VCaP (cell line): ENCODE measurements around the gene GFPT2.

Experiments used
- H3K27ac ChIP-seq: fragments of 450-650 bp; 2 replicates; pipeline ENCODE4 v1.5.1; 2017
- TF ChIP-seq, protein P1 (sequence below): fragments of 450-650 bp; conservative IDR thresholded peaks from 2 replicates; pipeline ENCODE4 v1.5.1; 2017; ENCODE audit warnings: mild to moderate bottlenecking, moderate library complexity

GFPT2 gene

DNA sequence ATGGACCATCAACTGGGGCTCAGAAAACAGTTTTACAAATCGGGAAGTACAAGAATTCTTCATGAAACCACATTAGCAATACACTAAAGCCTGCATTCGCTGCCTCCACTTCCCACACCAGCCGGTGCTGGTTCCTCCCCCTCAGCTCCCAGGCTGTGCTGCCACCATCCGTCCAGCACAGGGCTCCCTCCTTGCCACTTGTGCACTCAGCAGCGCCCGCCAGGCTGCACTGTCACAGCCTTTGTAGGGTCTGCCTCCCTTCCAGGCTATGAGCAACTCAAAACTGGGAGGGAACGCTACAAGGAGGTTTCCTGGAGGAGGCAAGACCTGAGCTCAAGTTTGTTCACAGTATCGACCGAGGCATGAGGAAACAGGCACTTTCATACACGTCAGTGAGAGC, 69.0 kb downstream of the GFPT2 start:
- TF ChIP-seq, protein P1, sequence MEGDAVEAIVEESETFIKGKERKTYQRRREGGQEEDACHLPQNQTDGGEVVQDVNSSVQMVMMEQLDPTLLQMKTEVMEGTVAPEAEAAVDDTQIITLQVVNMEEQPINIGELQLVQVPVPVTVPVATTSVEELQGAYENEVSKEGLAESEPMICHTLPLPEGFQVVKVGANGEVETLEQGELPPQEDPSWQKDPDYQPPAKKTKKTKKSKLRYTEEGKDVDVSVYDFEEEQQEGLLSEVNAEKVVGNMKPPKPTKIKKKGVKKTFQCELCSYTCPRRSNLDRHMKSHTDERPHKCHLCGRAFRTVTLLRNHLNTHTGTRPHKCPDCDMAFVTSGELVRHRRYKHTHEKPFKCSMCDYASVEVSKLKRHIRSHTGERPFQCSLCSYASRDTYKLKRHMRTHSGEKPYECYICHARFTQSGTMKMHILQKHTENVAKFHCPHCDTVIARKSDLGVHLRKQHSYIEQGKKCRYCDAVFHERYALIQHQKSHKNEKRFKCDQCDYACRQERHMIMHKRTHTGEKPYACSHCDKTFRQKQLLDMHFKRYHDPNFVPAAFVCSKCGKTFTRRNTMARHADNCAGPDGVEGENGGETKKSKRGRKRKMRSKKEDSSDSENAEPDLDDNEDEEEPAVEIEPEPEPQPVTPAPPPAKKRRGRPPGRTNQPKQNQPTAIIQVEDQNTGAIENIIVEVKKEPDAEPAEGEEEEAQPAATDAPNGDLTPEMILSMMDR = no peak
- peak overlapping the region; percentile 19; the same call in 1 of the 2 replicates for H3K27ac ChIP-seq

DNA sequence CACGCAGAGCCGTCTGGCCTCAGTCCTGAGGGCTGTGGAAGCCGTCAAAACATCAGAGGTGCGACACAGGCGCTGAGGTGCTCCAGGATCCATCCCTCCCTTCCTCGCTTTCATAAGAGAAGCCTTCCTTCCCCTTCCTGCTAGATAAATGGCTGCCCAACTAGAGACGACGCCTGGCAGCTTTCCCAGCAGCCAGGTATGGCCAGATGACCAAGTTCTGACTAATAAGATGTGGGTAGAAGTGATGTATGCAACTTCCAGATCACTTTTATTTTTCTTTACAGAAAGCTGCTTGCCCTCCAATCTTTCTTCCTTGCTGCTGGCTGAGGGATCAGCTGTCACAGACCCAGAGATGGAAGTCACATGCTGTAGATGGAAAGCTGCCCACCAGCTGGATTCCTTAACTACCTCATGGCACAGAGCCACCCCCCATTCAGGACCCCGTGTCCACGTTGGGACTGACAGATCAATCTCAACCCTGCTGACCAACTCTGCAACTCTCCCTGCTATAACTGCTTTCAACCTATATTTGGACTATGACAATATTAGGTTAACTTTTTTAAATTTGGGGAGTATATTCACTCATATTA, 70.0 kb downstream of the GFPT2 start:
- H3K27ac ChIP-seq = peak overlapping the region; percentile 5; the same call in 1 of the 2 replicates
- TF ChIP-seq, protein P1 = no peak

DNA sequence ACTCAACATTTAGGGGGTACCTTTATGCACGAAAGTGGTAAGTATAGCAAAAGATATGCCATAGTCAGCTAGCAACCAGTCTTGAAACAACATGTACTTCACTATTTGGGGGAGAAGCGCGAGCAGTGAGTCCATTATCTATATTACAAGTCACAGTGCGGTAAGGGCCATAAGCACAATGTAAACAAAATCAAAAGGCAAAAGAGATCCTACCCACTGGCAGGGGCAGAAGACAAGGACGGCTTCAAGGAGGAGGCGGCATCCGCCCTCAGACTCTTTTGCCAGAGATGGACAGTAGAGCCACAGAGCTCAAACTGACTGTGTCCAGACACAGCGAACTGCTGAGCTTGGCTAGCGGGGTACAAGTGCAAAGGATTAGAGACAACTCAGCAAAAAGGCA, 70.9 kb downstream of the GFPT2 start:
- TF ChIP-seq, protein P1 = no peak
- H3K27ac ChIP-seq = peak overlapping the region; percentile 5

DNA sequence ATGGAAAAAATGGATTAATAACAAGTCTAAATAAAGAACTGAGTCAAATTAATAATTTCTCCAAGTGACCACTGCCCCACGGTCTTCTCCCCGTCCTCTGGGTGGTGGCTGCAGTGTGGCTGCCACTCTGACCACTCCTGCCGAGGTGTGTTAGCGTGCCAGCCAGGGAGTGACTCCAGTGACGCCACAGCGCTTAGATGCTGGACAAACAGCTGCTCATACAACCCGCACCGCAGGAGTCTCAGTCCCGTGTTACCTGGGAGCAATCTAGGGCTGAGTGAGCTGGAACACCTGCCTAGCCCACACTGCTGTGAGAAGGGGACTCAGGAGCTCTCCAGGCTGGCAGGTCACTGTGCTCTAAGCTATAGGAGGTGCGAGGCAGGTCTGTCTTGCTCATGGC, 71.4 kb downstream of the GFPT2 start:
- peak overlapping the region; percentile 5 for H3K27ac ChIP-seq
- TF ChIP-seq, protein P1 = no peak

DNA sequence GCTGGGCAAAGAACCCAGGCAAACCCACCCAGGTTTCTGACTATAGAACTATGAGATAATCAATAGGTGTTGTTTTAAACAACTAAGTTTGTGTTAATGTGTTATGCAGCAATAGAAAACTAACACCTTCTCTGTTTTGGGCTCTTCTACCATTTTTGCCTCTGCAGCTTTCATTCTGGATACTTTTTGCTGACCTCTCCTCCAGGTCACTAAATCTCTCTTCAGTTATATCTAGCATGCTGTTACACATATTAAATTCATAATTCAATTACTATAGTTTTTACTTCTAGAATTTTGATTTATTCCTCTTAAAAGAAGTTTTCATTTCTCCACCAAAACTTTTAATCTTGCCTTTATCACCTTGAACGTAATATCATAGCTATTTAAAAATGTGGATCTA, 78.4 kb downstream of the GFPT2 start:
- TF ChIP-seq, protein P1 = no peak
- no peak overlapping the region for H3K27ac ChIP-seq

DNA sequence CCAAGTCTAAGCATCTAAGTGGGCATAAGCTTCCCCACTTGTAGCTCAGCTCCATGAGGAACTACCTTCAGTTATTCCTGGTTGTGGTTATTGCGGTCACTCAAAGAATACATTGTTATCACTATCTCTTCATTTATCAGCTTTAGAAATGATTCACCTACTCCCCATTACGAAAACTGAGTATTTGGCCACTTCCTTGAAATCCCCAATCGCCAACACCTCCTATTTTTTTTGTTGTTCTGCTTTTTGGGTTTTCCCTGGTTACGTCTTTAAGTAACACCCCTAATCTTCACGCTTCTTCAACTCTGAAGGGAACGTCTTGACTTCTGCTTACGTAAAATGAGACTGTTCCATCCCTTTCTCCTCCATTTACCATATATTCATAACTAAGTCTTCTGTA, 81.9 kb downstream of the GFPT2 start:
- TF ChIP-seq, protein P1 = no peak
- no peak overlapping the region for H3K27ac ChIP-seq

DNA sequence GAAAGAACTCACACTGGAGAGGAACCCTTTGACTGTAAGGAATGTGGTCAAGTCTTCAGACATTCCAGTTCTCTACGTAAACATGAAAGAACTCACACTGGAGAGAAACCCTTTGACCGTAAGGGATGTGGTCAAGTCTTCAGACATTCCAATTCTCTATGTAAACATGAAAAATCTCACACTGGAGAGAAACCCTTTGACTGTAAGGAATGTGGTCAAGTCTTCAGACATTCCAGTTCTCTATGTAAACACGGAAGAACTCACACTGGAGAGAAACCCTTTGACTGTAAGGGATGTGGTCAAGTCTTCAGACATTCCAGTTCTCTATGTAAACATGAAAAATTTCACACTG, 93.9 kb downstream of the GFPT2 start:
- TF ChIP-seq, protein P1 = no peak
- H3K27ac ChIP-seq = no peak overlapping the region
